GM18508 (cell line): Measurements from ENCODE around the gene SLMAP.
"Not testable (repeated sequence)": the region's sequence is repeated elsewhere in the genome, so short reads cannot be mapped to it uniquely, and the experiment has no call there.

Experiments
- ATAC-seq: cut with Tn5 transposase; IDR thresholded peaks from one replicate; pipeline ENCODE4 v1.9.1; 2021; ENCODE audit warnings: moderate number of reproducible peaks; ENCODE audit not compliant: insufficient read depth, unreplicated experiment

The SLMAP gene

DNA sequence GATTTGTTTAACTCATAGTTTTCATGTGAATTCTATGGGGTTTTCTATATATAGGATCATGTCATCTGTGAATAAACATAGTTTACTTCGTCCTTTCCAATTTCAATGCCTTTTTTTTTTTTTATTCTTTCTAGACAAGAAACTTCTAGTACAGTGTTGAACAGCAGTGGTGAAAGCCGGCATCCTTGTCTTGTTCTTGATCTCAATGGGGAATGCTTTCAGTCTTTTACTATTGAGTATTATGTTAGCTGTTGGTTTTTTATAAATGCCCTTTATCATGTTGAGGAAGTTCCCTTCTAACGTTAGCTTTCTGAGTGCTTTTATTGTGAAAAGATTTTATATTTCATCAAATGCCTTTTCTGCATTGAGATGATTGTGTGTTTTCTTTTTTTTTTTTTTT, 69.0 kb downstream of the SLMAP start:
- ATAC-seq, result no peak

DNA sequence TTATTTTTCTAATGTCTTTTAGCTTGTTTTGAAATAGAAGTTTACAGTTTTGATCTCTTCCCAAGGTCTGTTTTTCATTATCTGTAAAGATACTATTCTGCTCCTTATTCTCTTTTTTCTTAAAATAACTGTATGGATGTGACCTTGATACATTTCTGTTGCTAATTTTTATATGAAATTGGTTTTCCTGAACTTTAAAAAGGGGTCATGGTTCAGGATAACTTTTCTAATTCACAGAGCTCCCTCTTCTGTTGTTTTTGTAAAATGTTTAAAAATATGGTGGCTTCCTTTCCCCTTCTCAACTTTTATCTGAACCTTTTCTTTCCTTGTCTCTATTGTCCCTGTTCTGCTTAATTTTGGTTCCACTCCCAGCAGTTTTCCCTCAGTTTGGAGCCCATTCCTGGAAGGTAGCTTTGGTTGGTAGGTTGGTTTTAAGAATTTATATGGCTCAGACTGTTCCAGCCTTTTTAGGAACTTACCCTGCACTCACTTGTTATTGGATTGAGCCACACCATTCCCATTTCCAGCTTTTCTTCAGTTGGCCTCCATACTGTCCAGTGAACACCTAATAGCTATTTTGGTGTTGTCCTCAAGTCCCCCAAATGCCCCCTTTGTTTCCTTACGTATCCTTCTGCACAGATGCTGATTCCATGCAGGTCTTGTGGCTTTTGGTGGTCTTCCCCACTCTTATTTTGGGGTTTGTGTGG, 70.3 kb downstream of the SLMAP start:
- ATAC-seq, result no peak

DNA sequence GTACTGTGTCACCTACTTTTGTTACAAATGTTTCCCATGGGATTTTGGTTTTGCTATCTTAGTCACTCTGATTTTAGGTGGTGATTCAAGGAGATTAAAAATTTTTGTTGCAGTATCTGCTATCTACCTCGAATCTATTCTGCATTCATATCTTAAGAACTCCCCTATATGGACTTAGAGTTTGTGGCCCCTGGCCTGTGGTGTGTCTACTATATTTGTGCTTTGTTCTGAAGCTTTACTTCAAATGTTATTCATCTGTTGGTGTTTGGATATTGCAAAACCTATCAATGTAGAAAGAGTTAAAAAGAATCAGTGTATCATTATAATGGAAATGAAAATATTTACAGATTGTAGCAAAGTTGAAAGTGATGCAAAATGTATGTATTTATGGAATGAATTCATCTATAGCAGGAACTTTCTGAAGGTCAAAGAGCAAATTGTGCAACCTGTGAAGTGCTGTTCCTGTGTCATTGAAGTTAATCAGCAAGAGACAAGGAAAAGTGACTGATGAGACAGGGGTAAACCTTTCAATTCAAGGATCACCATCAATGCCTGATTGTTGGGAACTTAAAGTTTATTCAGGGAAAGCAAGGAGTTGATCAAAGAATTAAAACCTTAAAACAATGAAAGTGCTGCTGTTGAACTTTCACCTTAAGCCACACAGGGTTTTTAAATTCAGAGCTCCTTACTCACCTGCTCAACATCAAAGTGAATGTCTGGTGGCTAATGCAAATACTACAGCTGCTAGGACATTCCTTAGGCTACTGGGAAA, 71.0 kb downstream of the SLMAP start:
- ATAC-seq, result no peak

DNA sequence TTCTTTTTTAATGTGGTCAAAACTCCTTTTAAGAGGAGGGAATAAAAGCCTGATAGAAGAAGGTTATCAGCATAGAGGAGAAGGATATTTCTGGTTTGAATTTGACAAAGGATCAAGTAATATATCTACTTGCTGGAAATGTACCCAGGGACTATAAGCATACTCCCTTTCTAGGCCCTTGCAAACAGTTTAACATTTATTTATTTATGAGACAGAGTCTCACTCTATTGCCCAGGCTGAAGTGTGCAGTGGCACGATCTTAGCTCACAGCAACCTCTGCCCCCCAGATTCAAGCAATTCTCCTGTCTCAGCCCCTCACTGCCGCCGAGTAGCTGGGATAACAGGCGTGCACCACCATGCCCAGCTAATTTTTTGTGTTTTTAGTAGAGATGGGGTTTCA, 71.6 kb downstream of the SLMAP start:
- no peak for ATAC-seq

DNA sequence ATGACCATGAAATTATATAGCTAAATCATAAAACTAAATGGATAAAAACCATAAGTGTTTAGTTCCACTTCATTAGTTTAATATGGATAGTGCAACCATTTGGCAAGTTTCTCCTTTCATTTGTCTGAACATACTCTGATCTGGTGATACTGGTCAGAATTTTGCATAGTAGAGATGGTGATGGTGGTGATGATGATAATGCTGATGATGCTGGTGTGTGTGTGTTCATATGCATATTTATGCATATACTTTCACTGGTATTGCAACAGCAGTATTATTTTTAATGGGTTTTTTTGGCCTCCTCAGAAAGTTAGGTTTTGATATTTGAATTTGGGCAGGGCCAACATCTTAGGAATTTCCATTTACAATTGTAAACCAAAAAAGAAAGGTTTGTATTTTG, 76.4 kb downstream of the SLMAP start:
- no peak for ATAC-seq

- ATAC-seq, result no peak
Measured at GRCh38 chr3:57832900-57833313, 76.8 kb downstream of the SLMAP start.

- no peak for ATAC-seq
Measured at GRCh38 chr3:57833763-57834162, 77.7 kb downstream of the SLMAP start.

DNA sequence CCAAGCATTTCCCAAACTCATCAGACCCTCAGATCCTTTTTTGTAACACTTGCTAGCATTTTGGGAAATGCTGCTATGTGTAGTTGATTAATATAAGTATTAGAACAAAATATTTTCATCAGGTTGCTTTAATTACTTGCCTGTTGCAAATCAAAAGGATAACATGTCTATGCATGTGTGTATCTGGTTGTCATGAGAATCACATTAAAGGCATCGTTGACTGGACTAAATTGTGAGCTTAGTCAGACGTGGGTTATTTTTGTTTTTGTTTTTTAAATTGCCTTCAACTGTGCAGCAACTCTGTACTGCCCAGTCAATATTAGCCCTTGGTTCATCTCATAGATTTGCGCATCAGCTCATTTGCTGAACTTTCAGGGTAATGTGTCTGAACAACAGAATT, 81.6 kb downstream of the SLMAP start:
- ATAC-seq, result no peak

- ATAC-seq, result no peak
Measured at GRCh38 chr3:57838627-57839026, 82.5 kb downstream of the SLMAP start.

DNA sequence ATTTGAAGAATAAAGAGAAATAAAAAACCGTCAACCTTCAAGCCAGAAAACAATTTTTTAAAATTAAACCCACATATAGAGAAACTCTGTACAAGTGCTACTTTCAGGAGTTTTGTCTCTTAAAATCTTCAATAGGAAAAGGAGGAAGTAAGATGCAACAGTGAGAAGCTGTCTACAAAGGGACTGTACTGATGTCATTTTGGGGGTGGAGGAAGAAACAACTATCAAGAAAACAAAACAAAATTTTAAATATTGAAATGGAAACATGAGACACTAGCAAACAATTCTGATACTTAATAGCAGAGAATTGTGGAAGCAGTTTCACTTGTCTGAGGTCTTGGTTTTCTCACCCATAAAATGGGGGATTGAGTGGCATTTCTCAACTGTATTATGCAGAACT, 84.4 kb downstream of the SLMAP start:
- no peak for ATAC-seq

DNA sequence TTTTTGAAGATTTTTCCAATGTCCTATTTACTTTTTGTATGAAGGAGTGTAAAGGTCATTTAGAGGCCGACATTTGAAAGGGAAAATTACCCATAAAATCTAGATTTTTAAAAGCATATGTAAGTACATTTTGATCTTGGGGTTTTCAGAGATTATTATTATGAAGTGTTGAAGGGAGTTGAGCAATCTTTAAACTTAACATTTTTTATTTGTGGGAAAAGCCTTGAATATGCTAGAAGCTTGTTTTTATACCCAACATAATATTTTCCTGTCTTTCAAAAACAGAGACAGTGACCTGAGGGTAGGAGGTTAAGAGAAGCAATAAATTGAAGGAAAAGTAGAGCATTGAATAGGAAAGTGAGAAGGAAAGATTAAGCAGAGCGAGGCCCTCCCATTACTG, 85.7 kb downstream of the SLMAP start:
- ATAC-seq, result no peak

- no peak for ATAC-seq
Measured at GRCh38 chr3:57848177-57848738, 92.1 kb downstream of the SLMAP start.

DNA sequence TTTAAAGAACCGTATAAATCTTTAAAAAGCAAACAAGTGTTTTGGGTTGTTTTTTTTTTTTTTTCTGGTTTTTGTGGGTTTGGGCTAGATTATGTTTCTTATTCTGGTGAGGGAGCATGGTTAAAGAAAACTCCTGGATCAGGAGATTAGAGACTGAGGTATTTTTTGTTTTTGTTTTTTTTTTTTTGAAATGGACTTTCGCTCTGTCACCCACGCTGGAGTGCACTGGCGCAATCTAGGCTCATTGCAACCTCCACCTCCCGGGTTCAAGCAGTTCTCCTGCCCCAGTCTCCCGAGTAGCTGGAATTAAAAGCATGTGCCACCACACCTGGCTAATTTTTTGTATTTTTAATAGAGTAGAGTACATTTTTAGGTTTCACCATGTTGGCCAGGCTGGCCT, 95.2 kb downstream of the SLMAP start:
- ATAC-seq, result no peak

DNA sequence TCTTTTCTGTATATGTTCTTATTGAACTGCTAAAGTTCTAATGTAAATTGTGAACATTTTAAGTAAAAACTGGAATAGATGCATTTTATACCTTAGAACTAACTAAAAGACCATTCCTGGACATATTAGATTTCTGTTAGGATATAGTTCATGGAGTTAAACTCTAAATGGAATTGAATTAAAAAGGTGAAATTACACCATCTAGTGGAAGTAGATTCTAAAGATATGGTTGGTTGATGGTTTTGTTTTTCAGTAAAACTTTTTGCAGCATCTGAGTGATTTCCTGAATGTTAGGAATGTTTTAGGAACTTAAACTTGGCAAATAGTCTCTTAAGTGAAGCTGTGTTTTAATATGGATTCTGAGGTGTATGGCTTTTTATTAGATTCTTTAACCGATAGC, 96.8 kb downstream of the SLMAP start:
- no peak for ATAC-seq

DNA sequence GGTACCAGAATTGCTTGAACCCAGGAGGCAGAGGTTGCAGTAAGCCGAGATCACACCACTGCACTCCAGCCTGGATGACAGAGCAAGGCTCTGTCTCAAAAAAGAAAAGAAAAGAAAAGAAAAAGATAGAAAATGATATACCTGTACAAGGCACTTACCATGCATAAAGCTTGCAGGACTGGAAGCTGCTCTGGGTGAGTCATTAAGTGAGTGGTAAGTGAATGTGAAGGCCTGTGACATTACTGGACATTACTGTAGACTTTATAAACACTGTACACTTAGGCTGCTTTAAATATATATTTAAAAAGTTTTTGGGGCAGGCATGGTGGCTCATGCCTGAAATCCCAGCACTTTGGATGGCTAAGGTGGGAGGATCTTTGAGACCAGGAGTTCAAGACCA, 99.2 kb downstream of the SLMAP start:
- ATAC-seq, result no peak

DNA sequence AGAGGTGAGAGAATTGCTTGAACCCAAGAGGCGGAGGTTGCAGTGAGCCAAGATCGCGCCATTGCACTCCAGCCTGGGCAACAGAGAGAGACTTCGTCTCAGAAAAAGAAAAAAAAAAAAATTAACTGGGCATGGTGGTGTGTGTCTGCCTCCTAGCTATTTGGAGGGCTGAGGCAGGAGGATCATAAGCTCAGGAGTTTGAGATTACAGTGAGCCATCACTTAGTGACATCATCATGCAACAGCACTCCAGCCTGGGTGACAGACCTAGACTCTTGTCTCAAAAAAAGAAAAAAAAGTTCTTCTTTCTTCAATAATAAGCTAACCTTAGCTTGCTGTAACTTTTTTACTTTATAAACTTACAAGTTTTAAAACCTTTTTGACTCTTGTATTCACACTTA, 99.8 kb downstream of the SLMAP start:
- no peak for ATAC-seq

- ATAC-seq, result no peak
Measured at GRCh38 chr3:57856675-57857074, 100.6 kb downstream of the SLMAP start.

DNA sequence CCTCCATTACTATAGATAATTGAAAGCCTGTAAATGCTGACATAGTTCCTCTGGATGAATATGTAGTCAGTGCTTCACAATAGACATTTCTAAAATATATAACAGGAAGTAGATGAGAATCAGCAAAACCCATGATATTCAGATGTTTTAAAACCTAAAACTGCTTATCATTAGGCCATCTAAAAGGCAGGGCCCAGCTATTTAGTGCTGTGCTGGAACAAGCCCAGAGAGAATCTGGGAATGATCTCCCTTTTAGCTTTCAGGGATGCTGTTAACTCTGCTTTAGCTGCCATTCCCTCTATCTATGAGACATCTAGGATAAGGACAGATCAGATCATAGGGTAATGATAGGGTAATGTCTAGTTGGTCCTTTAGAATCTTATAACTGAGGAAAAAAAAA, 106.8 kb downstream of the SLMAP start:
- no peak for ATAC-seq

DNA sequence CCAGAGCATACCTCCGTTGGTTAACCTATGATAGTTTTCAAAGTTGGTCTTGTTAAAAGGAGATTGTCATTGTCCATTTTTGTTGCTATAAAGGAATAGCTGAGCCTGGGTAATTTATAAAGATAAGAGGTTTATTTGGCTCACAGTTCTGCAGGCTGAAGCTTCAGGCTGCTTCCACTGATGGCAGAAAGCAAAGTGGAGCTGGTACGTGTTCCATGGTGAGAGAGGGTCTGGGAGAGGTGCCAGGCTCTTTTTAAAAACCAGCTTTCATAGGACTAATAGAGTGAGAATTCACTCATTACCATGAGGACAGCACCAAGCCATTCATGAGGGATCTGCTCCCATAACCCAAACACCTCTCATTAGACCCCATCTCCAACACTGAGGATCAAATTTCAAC, 107.3 kb downstream of the SLMAP start:
- ATAC-seq, result no peak

GRCh38 chr3:57864853-57865252, 108.7 kb downstream of the SLMAP start:
- no peak for ATAC-seq

DNA sequence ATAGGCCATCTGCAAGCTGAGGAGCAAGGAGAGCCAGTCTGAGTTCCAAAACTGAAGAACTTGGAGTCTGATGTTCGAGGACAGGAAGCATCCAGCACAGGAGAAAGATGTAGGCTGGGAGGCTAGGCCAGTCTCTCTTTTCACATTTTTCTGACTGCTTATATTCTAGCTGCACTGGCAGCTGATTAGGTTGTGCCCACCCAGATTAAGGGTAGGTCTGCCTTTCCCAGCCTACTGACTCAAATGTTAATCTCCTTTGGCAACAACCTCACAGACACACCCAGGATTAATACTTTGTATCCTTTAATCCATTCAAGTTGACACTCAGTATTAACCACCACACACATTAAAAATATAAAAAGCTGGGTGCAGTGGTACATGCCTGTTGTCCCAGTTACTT, 113.0 kb downstream of the SLMAP start:
- ATAC-seq, result not testable (repeated sequence)

DNA sequence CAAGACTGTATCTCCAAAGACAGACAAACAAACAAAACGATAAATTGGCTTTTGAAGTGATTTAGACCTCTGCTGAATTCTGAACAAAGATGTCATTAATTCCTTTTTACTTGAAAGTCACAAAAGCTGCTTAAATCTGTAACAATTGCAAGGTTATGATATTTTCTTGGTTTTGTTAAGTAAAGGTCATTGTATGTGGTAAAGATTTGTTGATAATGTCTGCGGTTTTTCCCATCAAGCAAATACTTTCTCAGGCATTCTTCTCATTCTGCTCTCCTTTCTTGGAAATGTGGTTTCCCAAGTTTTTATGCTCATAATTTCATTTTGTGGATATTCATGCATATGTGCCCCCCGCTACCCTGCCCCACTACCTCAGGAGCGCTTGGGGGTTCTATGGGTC, 116.5 kb downstream of the SLMAP start:
- no peak for ATAC-seq
